ENCODE measurements around the gene WDSUB1. TPM values are rescaled to one million over a fixed set of nuclear protein-coding genes. Genes with fewer than 3 reads are reported as not detected.
A peak's percentile ranks its signal among the peaks of the same experiment; 100 is the strongest.

The WDSUB1 gene
- total RNA-seq, 4 donors from 2014 or later, result 4.9 to 7.1 (median 5.9) TPM

GRCh38 chr2:159225025-159226016 is 61.2 kb downstream of the WDSUB1 start:
- H3K4me3 ChIP-seq, result no peak overlapping the region
- intact Hi-C loops (cut with DNase I), result no loop called here
- 78 to 89% methylated on average over 19 to 22 of the region's 26 CpGs for WGBS, 2 donors
- no peak for TF ChIP-seq POLR2A (IDR thresholded peaks at IDR 0.05)
- TF ChIP-seq, protein P1, sequence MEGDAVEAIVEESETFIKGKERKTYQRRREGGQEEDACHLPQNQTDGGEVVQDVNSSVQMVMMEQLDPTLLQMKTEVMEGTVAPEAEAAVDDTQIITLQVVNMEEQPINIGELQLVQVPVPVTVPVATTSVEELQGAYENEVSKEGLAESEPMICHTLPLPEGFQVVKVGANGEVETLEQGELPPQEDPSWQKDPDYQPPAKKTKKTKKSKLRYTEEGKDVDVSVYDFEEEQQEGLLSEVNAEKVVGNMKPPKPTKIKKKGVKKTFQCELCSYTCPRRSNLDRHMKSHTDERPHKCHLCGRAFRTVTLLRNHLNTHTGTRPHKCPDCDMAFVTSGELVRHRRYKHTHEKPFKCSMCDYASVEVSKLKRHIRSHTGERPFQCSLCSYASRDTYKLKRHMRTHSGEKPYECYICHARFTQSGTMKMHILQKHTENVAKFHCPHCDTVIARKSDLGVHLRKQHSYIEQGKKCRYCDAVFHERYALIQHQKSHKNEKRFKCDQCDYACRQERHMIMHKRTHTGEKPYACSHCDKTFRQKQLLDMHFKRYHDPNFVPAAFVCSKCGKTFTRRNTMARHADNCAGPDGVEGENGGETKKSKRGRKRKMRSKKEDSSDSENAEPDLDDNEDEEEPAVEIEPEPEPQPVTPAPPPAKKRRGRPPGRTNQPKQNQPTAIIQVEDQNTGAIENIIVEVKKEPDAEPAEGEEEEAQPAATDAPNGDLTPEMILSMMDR (IDR thresholded peaks at IDR 0.05), result no peak
- no peak for DNase-seq
- no peaks in the 10 kb centered on the region for H3K27me3 ChIP-seq
- H3K9me3 ChIP-seq, result no peaks in the 10 kb centered on the region
- peak overlapping the region in 3 of 4 donors; percentile 42 to 58 (median 49) for H3K27ac ChIP-seq
- H3K4me1 ChIP-seq, result peaks cover 7 to 27% (median 9%) of the 10 kb centered on the region in 3 donors
- H3K36me3 ChIP-seq, result peaks cover 9 to 98% (median 33%) of the 10 kb centered on the region in 3 donors

DNA sequence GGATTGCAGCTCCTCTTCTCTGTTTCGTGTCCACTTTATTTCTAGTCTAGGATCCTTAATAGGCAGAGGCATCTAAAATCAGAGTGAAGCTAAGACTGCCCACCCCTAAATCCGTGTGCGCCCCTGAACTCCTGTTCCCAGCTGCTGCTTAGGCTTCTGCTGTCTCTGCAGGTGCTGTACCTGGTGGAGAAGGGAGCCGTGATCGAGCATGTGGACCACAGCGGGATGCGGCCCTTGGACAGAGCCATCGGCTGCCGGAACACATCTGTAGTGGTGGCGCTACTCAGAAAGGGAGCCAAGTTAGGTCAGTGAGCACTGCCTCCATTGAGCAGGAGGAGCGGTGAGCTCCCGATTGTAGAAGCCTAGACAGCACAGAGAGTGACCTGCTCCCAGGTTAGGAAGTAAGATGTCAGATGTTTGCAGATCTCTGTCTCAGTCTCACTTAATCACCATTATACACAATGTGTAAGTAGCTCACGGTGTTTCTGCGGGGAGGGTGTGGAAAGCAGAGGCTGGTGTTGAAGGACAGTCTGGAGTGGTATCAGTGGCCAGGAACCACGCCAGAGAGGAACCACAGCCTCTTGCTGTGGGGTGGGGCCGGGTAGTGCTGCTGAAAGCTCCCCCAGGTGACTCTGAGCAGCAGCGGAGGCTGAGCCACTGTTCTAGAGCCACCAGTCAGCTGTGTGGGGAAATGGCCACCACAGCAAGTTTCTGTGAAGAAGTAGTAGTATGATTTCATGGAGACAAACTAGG is 62.3 kb downstream of the WDSUB1 start:
- H3K36me3 ChIP-seq, result peaks cover 0 to 98% (median 33%) of the 10 kb centered on the region in 3 donors
- no peaks in the 10 kb centered on the region for H3K27me3 ChIP-seq
- 83 to 92% methylated on average over 11 of the region's 17 CpGs for WGBS, 2 donors
- H3K4me1 ChIP-seq, result peaks cover 7 to 27% (median 9%) of the 10 kb centered on the region in 3 donors
- H3K4me3 ChIP-seq, result no peak overlapping the region
- no peak for TF ChIP-seq POLR2A (IDR thresholded peaks at IDR 0.05)
- TF ChIP-seq, protein P1 (IDR thresholded peaks at IDR 0.05), result no peak
- DNase-seq, result no peak
- no peaks in the 10 kb centered on the region for H3K9me3 ChIP-seq
- intact Hi-C loops (cut with DNase I), result no loop called here
- H3K27ac ChIP-seq, result peak overlapping the region in 1 of 4 donors; percentile 58

GRCh38 chr2:159219394-159219998 is 67.0 kb downstream of the WDSUB1 start:
- intact Hi-C loops (cut with DNase I), result no loop called here
- Histone ChIP-seq H3K4me1 (peaks cover 0 to 3% (median 0%) of the 10 kb centered on the region in 3 donors), H3K36me3 (peaks cover 6 to 100% (median 23%) of the 10 kb centered on the region in 3 donors), H3K27me3 (no peaks in the 10 kb centered on the region), H3K27ac (no peak overlapping the region), H3K4me3 (no peak overlapping the region), H3K9me3 (no peaks in the 10 kb centered on the region)
- DNase-seq, result no peak
- TF ChIP-seq, protein P1 (IDR thresholded peaks at IDR 0.05), result no peak
- TF ChIP-seq POLR2A (IDR thresholded peaks at IDR 0.05), result no peak
- WGBS, 2 donors, result 92 to 96% methylated on average over 6 to 7 of the region's 8 CpGs

GRCh38 chr2:159218389-159218788 is 68.1 kb downstream of the WDSUB1 start:
- intact Hi-C loops (cut with DNase I), result no loop called here
- Histone ChIP-seq H3K4me3 (no peak overlapping the region), H3K27ac (no peak overlapping the region), H3K9me3 (no peaks in the 10 kb centered on the region), H3K27me3 (no peaks in the 10 kb centered on the region), H3K36me3 (peaks cover 6 to 100% (median 14%) of the 10 kb centered on the region in 3 donors), H3K4me1 (no peaks in the 10 kb centered on the region)
- no peak for DNase-seq
- WGBS, 2 donors, result 87 to 88% methylated on average over 6 of the region's 6 CpGs
- TF ChIP-seq, protein P1 (IDR thresholded peaks at IDR 0.05), result no peak
- TF ChIP-seq POLR2A (IDR thresholded peaks at IDR 0.05), result no peak

All from esophagus squamous epithelium (tissue), 5 donors.